Activated naive CD4-positive, alpha-beta T cell treated with anti-CD3 and anti-CD28 coated beads, Interleukin-2, amount 50 U/mL, for 72 hours (primary cell): ENCODE measurements around the gene SPRYD4. TPM values are rescaled to one million over a fixed set of nuclear protein-coding genes. Genes with fewer than 3 reads are reported as not detected.
"Not testable (repeated sequence)": the region's sequence is repeated elsewhere in the genome, so short reads cannot be mapped to it uniquely, and the experiment has no call there.

Experiments
- ATAC-seq, 2 donors: fragments of 150-1000 bp; cut with Tn5 transposase; 2 replicates each; pipeline ENCODE4 v1.10.0; 2021; ENCODE audit warnings: mild to moderate bottlenecking in 2 of 2, moderate library complexity in 2 of 2
- DNase-seq, 2 donors: peaks; one replicate each; pipeline ENCODE4 v3.0.0; 2021 to 2022; ENCODE audit warnings: low spot score in 2 of 2
- H3K27ac Mint-ChIP-seq, 2 donors: one replicate each; pipeline ENCODE4 v1.8.0; 2022; ENCODE audit warnings: mild to moderate bottlenecking in 2 of 2, mixed read lengths in 2 of 2
- H3K36me3 Mint-ChIP-seq, 2 donors: one replicate each; pipeline ENCODE4 v1.8.0; 2022; ENCODE audit warnings: mixed read lengths in 2 of 2
- H3K9me3 Mint-ChIP-seq, 2 donors: one replicate each; pipeline ENCODE4 v1.8.0; 2022; ENCODE audit warnings: mixed read lengths in 2 of 2
- total RNA-seq, 2 donors: library from RNA; stranded (reverse); gene quantifications; one replicate each; pipeline ENCODE4 v1.2.3, GENCODE V29; 2022

Gene SPRYD4
- total RNA-seq, result 1 to 10 TPM; 3.4 to 3.9 TPM

DNA sequence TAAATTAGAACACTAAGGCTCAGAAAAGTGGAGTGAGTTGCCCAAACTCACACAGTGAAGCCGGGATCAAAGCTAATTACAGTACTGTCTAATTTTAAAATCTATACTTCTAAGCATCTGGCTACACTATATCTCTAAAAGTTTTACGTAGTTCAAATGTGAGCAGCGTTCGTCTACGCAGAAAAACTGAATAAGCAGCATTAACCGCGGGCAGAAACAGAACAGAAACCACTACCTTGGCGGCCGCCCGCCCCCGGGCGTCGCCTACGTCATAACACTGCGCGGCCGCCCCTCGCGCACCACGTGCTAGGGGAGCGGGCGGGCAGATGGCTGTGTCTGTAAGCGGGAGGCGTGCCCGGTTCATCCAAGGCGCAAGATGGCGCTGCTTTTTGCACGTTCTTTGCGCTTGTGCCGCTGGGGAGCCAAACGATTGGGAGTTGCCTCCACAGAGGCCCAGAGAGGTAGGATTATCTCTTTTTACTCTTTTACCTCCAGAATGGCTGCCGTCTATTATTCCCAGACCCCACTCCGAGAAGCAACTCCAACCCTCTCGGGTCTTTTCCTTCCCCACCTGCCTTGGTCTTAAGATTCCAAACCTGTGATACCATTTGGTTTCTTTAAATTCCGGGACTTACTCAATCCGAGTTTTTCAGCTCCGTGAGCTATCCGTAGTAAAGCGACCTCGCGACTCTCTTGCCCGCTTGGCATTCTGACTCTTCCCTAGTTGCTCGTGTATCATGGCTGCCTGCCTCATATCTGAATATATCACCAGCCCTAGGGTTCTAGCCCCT, at the start of gene SPRYD4:
TSS of gene SPRYD4 (plus strand) at position 363 of the 791 bp plus-strand sequence. CDS start at position 377, 14 bp downstream.
- ATAC-seq (peak; percentile 98 to 99), DNase-seq (peak; percentile 93 to 96)
- H3K9me3 Mint-ChIP-seq, result no peaks in the 10 kb centered on the region
- peak within 1 kb of the TSS; percentile 97 to 98 for H3K27ac Mint-ChIP-seq
- H3K36me3 Mint-ChIP-seq, result peaks cover 17 to 26% of the 10 kb centered on the region in 2 donors

DNA sequence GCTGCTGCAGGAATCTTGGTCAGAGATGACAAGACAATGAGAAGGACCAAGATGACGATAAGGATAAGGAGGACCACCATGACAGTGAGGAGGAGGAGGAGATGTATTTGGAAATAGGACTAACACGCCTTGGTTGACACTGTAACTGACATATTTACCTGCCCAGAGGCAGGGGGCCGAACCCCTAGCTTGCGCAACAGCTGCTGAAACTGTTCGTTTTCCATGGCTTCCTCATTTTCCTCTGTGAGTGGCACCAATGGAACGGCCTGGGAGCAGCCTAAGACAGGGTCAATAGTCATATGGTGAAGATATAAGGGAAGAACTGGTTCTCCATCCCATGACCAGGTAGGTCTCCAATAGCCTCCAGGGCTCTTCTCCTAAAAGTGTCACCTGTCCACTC, 48.0 kb upstream of the SPRYD4 start:
- ATAC-seq, result no peak
- no peak overlapping the region for H3K27ac Mint-ChIP-seq
- H3K9me3 Mint-ChIP-seq, result no peaks in the 10 kb centered on the region
- peaks cover 29 to 46% of the 10 kb centered on the region in 2 donors for H3K36me3 Mint-ChIP-seq
- DNase-seq, result no peak

DNA sequence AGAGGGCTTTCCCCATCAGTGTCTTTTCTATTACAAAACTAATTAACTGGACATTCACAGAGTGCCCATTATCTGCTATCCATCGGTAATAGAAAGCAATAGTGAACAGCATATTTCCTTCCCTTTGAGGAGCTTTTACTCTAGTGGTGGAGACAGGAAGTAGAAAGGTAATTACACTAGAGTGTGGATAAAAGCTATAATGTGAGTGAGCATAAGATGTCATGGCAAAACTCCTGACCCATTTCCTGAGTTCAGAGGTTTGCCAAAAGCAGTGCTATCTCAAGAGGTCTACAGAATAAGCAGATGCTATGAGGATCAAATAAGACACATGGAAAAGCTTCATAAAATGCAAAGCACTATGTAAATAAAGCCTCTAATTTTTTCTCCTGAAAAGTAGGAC, 43.2 kb upstream of the SPRYD4 start:
- H3K9me3 Mint-ChIP-seq, result no peaks in the 10 kb centered on the region
- no peak for DNase-seq
- peak overlapping the region in 1 of 2 donors; percentile 58 for H3K27ac Mint-ChIP-seq
- H3K36me3 Mint-ChIP-seq, result peaks cover 52 to 53% of the 10 kb centered on the region in 2 donors
- ATAC-seq, result no peak

DNA sequence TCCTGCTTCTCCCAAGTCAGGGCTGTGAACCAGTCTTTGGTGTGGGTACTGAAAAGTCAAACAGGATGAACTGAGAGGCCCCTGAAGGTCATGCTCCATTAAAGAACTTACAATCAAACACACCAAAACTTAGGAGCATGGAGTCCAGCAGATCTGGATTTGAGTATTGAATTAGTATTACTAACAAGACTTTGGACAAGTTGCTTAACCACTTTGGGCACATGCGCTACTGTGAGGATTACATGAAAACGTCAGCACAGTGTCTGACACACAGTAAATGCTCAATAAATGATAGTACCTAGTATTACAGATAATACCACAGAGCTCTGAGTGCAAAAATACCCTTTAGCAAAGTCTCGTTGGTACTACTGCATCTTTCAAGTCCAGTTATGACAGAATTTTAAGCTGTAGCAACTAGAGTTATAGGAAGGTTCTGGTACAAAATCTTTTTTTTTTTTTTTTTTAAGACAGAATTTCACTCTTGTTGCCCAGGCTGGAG, 42.4 kb upstream of the SPRYD4 start:
- Mint-ChIP-seq H3K36me3 (peaks cover 46 to 49% of the 10 kb centered on the region in 2 donors), H3K9me3 (no peaks in the 10 kb centered on the region), H3K27ac (no peak overlapping the region)
- DNase-seq (no peak), ATAC-seq (no peak)

DNA sequence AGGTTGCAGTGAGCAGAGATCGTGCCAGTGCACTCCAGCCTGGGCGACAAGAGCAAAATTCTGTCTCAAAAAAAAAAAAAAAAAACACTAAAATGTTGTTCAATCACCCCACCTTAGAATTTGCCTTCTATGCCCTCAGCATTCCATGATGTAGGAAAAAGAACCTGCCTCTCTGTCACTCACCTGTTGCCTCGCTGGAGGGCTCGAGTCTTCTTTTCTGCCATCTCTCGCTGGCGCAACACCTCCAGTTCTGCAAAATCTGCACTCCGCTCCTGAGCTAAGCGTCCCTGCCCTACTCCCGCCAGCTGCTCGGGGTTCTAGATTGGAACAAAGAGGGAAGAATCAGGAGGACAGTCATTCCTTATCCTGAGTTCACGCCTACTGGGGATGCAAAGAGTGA, 37.1 kb upstream of the SPRYD4 start:
- peaks cover 19 to 30% of the 10 kb centered on the region in 2 donors for H3K36me3 Mint-ChIP-seq
- ATAC-seq (no peak), DNase-seq (no peak)
- H3K9me3 Mint-ChIP-seq, result no peaks in the 10 kb centered on the region
- H3K27ac Mint-ChIP-seq, result no peak overlapping the region

DNA sequence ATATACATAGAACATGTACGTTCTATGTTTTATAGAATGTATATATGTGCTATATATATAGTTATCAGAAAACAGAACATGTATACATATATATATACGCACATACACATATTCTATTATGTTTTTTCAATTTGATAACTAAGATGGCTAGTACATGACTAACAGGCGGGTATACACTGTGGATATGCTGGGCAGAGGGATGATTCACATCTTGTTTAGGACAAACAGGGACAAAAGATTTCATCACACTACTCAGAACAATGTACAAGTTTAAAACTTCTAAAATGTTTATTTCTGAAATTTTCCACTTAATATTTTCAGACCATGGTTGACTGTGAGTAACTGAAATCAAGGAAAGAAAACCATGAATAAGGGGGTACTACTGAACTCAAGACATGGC, 36.5 kb upstream of the SPRYD4 start:
- no peaks in the 10 kb centered on the region for H3K9me3 Mint-ChIP-seq
- H3K36me3 Mint-ChIP-seq, result peaks cover 19 to 30% of the 10 kb centered on the region in 2 donors
- no peak for ATAC-seq
- H3K27ac Mint-ChIP-seq, result no peak overlapping the region
- DNase-seq, result no peak

DNA sequence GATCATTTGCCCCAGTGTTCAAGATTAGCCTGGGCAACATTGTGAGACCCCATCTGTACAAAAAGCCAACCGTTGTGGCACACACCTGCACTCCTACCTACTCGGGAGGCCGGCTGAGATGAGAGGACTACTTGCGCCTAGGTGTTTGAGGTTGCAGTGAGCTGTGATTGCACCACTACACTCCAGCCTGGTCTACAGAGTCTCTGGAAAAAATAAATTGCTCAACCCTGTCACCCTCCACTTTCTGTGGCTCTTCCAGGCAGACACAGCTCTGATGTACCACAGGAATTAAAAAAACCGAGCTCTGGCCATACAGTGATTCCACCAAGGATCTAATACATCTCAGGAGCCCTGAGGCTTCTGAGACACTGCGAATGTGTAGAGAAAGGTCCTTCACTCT, 33.5 kb upstream of the SPRYD4 start:
- no peak for ATAC-seq
- Mint-ChIP-seq H3K27ac (peak overlapping the region in 1 of 2 donors; percentile 68), H3K9me3 (no peaks in the 10 kb centered on the region), H3K36me3 (peaks cover 4 to 10% of the 10 kb centered on the region in 2 donors)
- no peak for DNase-seq

DNA sequence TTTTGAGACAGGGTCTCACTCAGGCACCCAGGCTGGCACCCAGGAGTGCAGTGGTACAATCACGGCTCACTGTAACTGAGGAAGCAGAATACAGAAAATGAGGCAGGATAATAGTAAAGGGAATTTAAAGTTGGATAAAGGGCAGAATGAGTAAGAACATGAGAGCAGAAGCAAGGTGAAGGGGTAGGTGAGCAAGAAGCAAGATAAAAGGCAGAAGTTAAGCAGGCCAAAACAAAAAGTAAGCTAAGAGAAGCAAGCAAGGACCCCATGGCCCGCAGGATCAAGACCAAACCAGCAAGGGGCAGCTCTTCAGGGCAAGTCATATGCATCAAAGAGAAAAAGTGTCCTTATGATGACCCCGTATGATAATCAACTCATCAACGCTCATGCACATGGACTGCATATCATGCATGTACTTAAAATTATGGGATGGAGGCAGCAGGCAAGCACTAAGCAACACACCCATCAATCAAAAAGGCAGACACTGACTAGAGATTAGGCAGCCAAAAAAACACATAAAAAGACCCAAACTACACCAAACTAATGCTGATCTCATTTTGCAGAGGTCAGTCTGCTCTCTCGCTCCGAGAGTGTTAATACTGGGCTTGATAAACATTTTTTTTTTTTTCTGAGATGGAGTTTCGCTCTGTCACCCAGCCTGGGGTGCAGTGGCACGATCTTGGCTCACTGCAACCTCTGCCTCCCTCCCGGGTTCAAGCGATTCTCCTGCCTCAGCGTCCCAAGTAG, 30.8 kb upstream of the SPRYD4 start:
- ATAC-seq (no peak), DNase-seq (no peak)
- Mint-ChIP-seq H3K9me3 (no peaks in the 10 kb centered on the region), H3K36me3 (no peaks in the 10 kb centered on the region), H3K27ac (no peak overlapping the region)

DNA sequence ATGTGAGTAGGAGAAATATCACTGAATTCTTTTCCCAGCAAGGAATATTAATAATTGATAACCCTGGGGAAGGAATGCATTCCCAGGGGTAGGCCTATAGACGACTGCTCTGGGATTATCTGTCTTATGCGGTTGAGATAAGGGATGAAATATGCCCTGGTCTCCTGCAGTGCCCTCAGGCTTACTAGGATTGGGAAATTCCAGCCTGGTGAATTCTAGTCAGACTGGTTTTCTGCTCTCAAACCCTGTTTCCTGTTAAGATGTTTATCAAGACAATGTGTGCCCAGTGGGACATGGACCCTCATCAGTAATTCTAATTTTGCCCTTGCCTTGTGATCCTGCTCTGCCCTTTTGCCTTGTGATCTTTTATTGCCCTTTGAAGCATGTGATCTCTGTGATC, 25.2 kb upstream of the SPRYD4 start:
- DNase-seq, H3K9me3 Mint-ChIP-seq, H3K27ac Mint-ChIP-seq, ATAC-seq: not testable (repeated sequence)
- peaks cover 21% of the 10 kb centered on the region in 2 donors for H3K36me3 Mint-ChIP-seq

DNA sequence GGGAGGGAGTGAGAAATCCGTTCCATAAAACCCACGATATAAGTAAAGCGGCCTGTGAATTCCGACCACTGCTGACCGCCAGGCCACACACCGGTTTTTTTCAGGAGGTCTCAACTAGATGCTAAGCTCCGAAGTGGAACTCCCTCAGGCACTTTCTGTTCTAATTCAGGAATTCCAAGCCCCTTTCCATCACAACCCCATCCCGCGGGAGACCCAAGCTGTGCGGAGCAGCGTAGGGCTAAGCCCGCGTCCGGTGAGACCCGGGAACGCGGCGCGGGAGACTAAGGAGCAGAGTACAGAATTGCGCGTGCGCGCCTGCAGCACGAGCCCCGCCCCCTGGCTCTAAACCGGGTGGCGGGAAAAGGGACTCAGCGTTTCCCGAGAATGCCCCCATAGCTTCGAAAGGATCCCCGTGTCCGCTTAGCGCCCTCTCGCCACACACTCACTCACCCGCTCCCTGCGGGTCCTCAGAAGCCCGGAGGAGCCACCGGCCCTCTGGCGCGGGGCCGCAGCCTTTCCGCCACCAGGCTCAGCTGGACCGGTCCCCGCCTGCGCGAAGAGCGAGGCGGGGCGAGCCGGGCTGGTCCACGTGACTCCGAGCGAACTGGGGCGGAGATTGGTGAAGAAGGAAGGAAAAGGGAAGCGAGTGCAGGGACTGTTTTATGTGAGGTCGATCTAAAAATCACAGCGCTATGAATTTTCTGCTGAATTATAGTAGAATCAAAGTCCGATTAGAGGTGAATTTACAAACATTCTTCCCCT, 19.3 kb upstream of the SPRYD4 start, which contains the start of gene TIMELESS:
TSS of gene TIMELESS (minus strand) at position 567 of the 762 bp plus-strand sequence. CDS start 15,256 bp downstream, outside the sequence.
- peak; percentile 86 to 94 for DNase-seq
- peak; percentile 98 to 99 for ATAC-seq
- Mint-ChIP-seq H3K9me3 (peaks cover 0 to 8% of the 10 kb centered on the region in 2 donors), H3K36me3 (peaks cover 19 to 20% of the 10 kb centered on the region in 2 donors), H3K27ac (peak within 1 kb of the TSS; percentile 96 to 99)

DNA sequence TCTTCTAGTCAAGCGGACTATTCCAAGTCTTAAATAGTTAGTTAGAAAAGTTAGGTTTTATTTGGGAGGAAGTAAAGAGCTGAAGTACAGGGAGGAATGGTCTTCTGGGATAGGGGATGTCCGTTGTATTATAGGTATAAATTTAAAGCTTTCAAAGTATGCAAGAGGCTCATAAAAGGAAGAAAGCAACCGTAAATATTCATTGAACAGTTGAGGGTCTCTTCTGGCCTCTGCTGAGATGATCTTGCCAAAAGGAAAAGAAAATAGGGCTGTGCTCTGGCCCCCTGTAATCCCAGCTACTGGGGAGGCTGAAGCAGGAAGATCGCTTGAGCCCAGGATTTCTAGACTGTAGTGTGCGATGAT, 18.8 kb upstream of the SPRYD4 start:
- H3K9me3 Mint-ChIP-seq, result peaks cover 0 to 3% of the 10 kb centered on the region in 2 donors
- no peak for ATAC-seq
- H3K27ac Mint-ChIP-seq, result peak overlapping the region; percentile 96 to 99

DNA sequence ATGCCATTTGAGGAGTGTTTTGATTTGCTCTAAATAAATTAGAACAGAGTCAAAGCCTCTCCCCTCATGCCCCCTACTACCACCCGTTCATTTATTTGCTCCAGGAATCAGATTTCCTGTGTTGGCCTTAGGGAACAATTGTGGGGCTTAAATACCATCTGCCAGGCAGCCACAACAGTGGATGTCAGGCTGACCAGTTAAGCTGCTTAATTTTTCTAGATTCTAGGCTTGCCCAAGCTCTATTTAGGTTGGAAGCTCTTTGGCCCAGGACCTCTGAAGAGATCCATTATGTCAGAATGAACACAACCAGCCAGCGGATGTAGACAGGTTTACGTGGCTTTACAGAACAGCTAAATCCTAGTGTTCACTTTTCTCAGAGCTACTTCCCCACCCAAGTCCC, 18.1 kb upstream of the SPRYD4 start:
- DNase-seq, result no peak
- H3K36me3 Mint-ChIP-seq, result peaks cover 10% of the 10 kb centered on the region in 2 donors
- no peaks in the 10 kb centered on the region for H3K9me3 Mint-ChIP-seq
- ATAC-seq, result no peak
- peak overlapping the region in 1 of 2 donors; percentile 96 for H3K27ac Mint-ChIP-seq

More for the DNA sequence above, 18.8 kb upstream of the SPRYD4 start:
- H3K36me3 Mint-ChIP-seq, result peaks cover 14% of the 10 kb centered on the region in 2 donors
- no peak for DNase-seq

DNA sequence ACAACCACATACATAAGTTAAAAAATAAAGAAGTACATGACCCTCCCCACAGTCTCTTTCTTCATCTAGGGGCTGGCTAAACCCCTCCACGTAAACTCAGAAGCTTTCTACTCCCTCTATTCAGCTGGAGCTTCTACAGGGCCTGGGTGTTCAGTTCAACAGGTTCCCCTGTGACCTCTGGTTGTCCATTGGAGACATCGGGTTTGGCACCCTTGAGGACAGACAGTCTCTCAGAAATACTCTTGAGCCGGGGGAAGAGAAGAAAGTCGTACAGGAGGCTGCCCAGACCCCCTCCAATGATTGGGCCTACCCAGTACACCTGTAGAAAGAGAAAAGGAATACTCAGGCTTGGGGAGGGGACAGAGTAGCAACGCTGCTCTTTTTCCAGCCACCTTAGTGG, 17.2 kb upstream of the SPRYD4 start:
- ATAC-seq (no peak), DNase-seq (no peak)
- H3K36me3 Mint-ChIP-seq, result peaks cover 10% of the 10 kb centered on the region in 2 donors
- H3K27ac Mint-ChIP-seq, result peak overlapping the region in 1 of 2 donors; percentile 68
- H3K9me3 Mint-ChIP-seq, result no peaks in the 10 kb centered on the region

DNA sequence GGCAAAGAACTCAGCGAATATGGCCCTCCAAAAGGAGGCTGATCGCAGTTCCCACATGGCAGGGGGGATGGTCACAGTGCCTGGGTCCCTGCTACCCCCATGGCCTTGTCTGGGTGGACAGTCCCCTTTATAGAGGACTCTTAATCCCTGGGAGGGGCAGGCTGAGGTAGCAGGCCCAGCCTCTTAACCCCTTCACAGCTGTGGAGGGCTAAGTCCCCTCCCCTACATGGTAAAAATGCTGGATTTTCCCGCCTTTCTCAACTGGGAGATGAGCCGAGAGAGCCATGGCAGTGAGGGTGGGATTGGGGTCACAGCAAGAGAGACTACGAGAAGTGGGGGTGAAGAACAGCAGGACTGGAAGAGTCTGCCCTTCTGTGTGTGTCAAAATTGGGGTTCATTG, 13.8 kb upstream of the SPRYD4 start, which contains the start of gene MIP:
TSS of gene MIP (minus strand) at position 101 of the 400 bp plus-strand sequence. CDS start at position 57, 44 bp downstream.
- no peak for DNase-seq
- H3K36me3 Mint-ChIP-seq, result no peaks in the 10 kb centered on the region
- H3K9me3 Mint-ChIP-seq, result no peaks in the 10 kb centered on the region
- ATAC-seq, result no peak
- no peak within 1 kb of the TSS for H3K27ac Mint-ChIP-seq

DNA sequence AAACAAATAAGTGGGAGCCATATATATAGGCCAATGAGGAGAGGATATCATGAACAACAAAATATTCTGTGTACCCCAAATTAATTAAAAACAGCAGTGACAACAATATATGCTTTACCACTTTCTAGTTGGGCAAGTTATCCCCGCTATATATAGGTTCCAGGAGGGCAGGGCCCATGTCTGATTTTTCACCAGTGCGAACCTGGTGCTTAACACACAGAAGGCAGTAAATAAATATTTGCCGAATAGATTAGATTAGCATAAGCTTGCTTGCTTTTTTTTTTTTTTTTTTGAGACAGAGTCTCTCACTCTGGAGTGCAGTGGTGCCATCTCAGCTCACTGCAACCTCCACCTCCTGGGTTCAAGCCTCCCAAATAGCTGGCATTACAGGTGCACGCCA, 10.6 kb upstream of the SPRYD4 start:
- no peak overlapping the region for H3K27ac Mint-ChIP-seq
- no peaks in the 10 kb centered on the region for H3K9me3 Mint-ChIP-seq
- no peaks in the 10 kb centered on the region for H3K36me3 Mint-ChIP-seq
- ATAC-seq, result no peak
- no peak for DNase-seq
